Muscle layer of colon (tissue), 2 donors: Measurements from ENCODE around the gene MBOAT7.

Source experiments
- H3K27ac ChIP-seq: one replicate; pipeline ENCODE4 v1.7.0; 2013; ENCODE audit warnings: low read depth, mild to moderate bottlenecking, low read length, moderate library complexity
- H3K27me3 ChIP-seq, 2 donors: one replicate each; pipeline ENCODE4 v1.7.0; 2013; ENCODE audit warnings: low read length in 2 of 2, mild to moderate bottlenecking in 2 of 2; ENCODE audit not compliant: insufficient read depth in 2 of 2, control insufficient read depth in 1 of 2
- H3K36me3 ChIP-seq: one replicate; pipeline ENCODE4 v1.7.0; 2013; ENCODE audit warnings: mild to moderate bottlenecking, low read length; ENCODE audit not compliant: insufficient read depth
- H3K4me1 ChIP-seq: one replicate; pipeline ENCODE4 v1.7.0; 2013; ENCODE audit warnings: mild to moderate bottlenecking, low read length; ENCODE audit not compliant: insufficient read depth
- H3K4me3 ChIP-seq, 2 donors: one replicate each; pipeline ENCODE4 v1.7.0; 2013; ENCODE audit warnings: low read length in 2 of 2, low read depth in 1 of 2, mild to moderate bottlenecking in 1 of 2, moderate library complexity in 1 of 2
- H3K9ac ChIP-seq: one replicate; pipeline ENCODE4 v1.7.0; 2013; ENCODE audit warnings: low read length
- H3K9me3 ChIP-seq: one replicate; pipeline ENCODE4 v1.7.0; 2013; ENCODE audit warnings: mild to moderate bottlenecking, low read length
- donor health status: abdominal sarcoma.
- donor health status: Adenocarcinoma of cecum.

MBOAT7 gene

DNA sequence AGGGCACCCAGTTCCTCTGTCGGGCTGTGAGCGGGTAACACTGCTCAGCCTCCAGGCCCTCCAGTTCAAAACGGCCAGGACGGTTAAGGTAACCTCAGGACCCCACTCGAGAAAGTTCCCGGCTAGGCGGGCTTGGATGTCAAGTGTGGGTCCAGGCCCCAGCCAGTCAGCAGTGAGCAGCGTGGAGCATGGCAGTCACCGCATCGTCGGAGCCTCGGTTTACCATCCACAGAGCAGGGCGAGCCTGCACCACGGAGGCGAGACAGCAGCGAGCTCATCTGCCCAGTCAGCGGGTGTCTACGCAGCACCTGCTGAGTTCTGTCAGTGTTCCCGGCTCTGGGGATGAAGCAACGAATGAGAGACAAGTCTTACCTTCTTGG, 59.8 kb downstream of the MBOAT7 start:
- Histone ChIP-seq H3K27ac (no peak overlapping the region), H3K9me3 (no peaks in the 10 kb centered on the region), H3K4me3 (no peak overlapping the region), H3K36me3 (peaks cover 53% of the 10 kb centered on the region), H3K27me3 (no peaks in the 10 kb centered on the region), H3K4me1 (no peaks in the 10 kb centered on the region), H3K9ac (no peak overlapping the region)

DNA sequence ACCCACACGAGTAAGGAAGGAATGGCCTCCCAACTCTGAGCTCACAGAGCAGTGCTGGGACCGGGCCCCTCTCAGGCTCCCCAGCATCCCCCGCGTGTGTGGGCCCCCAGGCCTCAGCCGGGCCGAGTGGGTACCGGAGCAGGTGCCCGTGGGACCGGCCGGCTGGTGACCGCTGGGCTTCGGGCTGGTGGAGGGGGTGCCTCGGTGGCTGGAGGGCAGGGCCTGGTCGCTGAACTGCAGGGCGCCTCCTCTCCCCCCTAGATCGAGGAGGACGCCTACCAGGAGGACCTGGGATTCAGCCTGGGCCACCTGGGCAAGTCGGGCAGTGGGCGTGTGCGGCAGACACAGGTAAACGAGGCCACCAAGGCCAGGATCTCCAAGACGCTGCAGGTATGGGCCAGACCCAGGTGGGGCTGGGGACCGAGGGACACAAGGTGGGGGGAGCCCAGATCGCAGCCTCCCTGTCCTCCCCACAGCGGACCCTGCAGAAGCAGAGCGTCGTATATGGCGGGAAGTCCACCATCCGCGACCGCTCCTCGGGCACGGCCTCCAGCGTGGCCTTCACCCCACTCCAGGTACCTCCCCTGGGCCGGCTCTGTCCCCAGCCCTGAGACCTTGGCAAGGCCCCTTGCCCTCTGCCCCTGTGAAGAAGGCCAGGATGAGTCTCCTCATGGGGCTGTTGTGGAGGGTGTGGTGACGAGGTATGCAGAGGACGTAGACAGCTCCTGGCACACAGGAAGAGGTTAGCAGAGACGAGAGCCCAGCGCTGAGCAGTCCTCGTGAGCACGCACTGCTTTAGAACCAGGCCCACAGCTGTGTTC, 60.4 kb downstream of the MBOAT7 start:
- Histone ChIP-seq H3K27me3 (no peaks in the 10 kb centered on the region), H3K9me3 (no peaks in the 10 kb centered on the region), H3K9ac (no peak overlapping the region), H3K27ac (no peak overlapping the region), H3K36me3 (peaks cover 57% of the 10 kb centered on the region), H3K4me3 (no peak overlapping the region), H3K4me1 (no peaks in the 10 kb centered on the region)

DNA sequence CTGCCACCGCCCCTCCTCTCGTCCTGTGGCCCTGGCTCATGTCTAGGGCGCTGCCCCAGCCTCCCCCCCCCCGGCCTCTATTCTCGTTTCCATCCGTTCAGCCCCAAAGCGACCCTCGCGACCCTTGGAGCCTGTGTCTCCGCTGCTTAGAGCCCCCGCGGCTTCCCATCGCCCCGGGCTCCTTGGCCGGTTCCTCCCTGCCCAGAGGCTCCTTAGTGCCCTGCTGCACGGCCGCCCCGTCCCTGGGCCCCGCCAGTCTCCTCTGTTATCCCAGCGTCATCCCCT, 61.0 kb downstream of the MBOAT7 start:
- Histone ChIP-seq H3K27me3 (no peaks in the 10 kb centered on the region), H3K4me3 (no peak overlapping the region), H3K27ac (no peak overlapping the region), H3K4me1 (no peaks in the 10 kb centered on the region), H3K9ac (no peak overlapping the region), H3K9me3 (no peaks in the 10 kb centered on the region), H3K36me3 (peaks cover 63% of the 10 kb centered on the region)

DNA sequence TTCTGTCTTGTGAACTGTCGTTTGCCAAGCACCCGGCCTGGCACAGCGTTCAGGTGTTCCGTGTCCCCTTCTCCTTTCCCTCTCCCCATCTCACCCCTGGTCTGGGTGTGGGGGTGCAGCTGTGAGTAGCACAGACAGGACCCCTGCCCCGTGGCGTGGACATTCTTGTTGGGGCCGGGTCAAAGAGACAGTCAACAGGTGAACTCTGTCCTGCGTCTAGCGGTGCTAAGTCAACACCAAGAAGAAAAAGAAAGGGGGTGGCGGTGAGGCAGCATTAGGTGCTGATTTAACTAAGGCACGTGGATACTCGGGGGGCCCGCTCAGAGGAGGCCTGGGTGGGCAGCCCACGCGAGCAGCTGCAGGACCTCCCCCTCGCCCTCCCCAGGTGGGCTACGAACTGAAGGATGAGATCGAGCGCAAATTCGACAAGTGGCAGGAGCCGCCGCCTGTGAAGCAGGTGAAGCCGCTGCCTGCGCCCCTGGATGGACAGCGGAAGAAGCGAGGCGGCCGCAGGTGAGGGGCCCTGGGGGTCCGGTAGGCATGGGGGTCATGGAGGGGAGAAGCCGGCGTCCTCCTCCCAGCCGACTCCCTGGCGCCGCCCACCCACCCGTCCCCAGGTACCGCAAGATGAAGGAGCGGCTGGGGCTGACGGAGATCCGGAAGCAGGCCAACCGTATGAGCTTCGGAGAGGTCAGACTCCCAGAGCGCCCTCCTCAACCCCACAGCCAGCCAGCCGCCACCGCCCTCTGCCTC, 61.5 kb downstream of the MBOAT7 start:
- no peaks in the 10 kb centered on the region for H3K9me3 ChIP-seq
- no peaks in the 10 kb centered on the region for H3K27me3 ChIP-seq
- peaks cover 68% of the 10 kb centered on the region for H3K36me3 ChIP-seq
- no peaks in the 10 kb centered on the region for H3K4me1 ChIP-seq
- no peak overlapping the region for H3K4me3 ChIP-seq
- no peak overlapping the region for H3K9ac ChIP-seq
- H3K27ac ChIP-seq = no peak overlapping the region

DNA sequence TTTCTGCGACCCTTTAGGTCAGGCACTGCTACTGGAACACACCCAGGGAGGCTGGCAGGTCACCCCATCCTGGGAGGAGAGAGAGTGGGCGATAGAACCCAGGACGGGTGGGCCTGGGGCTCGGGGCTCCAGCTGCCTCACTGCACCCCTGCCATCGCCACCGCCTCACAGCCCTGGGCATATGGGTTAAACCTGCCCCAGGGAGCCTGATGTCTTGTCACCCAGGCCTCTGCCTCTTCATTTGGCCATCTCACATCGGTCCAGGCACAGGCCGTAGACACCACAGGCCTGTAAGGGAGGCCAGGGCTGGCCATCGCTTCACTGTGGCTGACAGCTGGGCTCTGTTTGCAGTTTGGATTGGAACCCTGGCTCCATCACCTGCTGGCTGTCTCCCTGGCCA, 63.7 kb downstream of the MBOAT7 start:
- Histone ChIP-seq H3K4me1 (no peaks in the 10 kb centered on the region), H3K27me3 (no peaks in the 10 kb centered on the region), H3K27ac (no peak overlapping the region), H3K9me3 (no peaks in the 10 kb centered on the region), H3K4me3 (no peak overlapping the region), H3K9ac (no peak overlapping the region), H3K36me3 (peaks cover 70% of the 10 kb centered on the region)

DNA sequence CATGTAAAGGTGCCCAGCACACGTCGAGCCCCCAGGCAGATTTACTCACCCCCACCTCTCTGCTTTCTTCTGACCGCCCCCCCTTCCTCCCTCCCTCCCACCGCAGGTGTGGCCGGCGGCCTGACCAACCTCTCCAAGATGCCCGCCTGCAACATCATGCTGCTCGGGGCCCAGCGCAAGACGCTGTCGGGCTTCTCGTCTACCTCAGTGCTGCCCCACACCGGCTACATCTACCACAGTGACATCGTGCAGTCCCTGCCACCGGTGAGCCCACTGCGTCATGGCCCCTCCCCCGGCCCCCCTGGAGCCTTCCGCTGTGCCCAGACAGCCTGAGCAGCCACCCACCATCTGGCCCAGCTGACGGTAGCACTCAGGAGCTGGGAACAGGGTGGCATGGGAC, 65.0 kb downstream of the MBOAT7 start:
- H3K9me3 ChIP-seq = no peaks in the 10 kb centered on the region
- no peaks in the 10 kb centered on the region for H3K27me3 ChIP-seq
- no peak overlapping the region for H3K9ac ChIP-seq
- no peak overlapping the region for H3K4me3 ChIP-seq
- H3K36me3 ChIP-seq = peaks cover 74% of the 10 kb centered on the region
- H3K27ac ChIP-seq = no peak overlapping the region
- no peaks in the 10 kb centered on the region for H3K4me1 ChIP-seq

DNA sequence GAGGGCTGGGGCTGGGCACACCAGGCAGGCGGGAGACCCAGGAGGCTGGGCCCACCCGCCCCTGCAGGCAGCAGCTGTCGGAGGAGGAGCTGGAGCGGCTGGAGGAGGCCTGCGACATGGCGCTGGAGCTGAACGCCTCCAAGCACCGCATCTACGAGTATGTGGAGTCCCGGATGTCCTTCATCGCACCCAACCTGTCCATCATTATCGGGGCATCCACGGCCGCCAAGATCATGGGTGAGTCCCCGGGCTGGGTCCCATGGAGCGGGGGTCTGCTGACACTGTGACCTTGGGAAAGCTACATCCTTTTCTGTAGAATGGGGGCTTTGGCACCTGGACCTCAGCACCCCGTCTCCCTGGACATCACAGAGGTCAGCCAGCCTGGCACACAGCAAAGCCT, 65.7 kb downstream of the MBOAT7 start:
- Histone ChIP-seq H3K9me3 (no peaks in the 10 kb centered on the region), H3K27me3 (no peaks in the 10 kb centered on the region)

More for the DNA sequence above, 65.7 kb downstream of the MBOAT7 start:
- Histone ChIP-seq H3K36me3 (peaks cover 70% of the 10 kb centered on the region), H3K27ac (no peak overlapping the region), H3K4me1 (no peaks in the 10 kb centered on the region), H3K9ac (no peak overlapping the region), H3K4me3 (no peak overlapping the region)
